Retinal pigment epithelial cell (primary cell): ENCODE measurements around the gene FOXB1.

Experiments
- DNase-seq: peaks from one replicate; pipeline ENCODE4 v3.0.0-alpha.2; 2010; ENCODE audit warnings: low read depth
- H3K4me3 ChIP-seq: 2 replicates; pipeline ENCODE4 v1.5.1; 2011; ENCODE audit warnings: mild to moderate bottlenecking, low read length, control low read depth, moderate library complexity
- TF ChIP-seq, protein P1 (sequence below): conservative IDR thresholded peaks from 2 replicates; pipeline ENCODE4 v1.5.1; 2011; ENCODE audit warnings: low read depth, low read length, control low read depth, inconsistent platforms

Gene FOXB1

DNA sequence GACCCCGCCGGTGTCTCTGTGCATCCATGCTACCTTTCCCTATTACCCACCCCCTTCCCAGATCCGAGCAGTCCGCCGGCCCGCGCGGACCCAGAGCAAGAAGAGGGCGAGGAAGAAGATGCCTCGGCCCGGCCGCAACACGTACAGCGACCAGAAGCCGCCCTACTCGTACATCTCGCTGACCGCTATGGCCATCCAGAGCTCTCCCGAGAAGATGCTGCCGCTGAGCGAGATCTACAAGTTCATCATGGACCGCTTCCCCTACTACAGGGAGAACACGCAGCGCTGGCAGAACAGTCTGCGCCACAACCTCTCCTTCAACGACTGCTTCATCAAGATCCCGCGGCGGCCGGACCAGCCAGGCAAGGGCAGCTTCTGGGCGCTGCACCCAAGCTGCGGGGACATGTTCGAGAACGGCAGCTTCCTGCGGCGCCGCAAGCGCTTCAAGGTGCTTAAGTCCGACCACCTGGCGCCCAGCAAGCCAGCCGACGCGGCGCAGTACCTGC is 788 bp downstream of the FOXB1 start:
- no peak for DNase-seq
- TF ChIP-seq, protein P1, sequence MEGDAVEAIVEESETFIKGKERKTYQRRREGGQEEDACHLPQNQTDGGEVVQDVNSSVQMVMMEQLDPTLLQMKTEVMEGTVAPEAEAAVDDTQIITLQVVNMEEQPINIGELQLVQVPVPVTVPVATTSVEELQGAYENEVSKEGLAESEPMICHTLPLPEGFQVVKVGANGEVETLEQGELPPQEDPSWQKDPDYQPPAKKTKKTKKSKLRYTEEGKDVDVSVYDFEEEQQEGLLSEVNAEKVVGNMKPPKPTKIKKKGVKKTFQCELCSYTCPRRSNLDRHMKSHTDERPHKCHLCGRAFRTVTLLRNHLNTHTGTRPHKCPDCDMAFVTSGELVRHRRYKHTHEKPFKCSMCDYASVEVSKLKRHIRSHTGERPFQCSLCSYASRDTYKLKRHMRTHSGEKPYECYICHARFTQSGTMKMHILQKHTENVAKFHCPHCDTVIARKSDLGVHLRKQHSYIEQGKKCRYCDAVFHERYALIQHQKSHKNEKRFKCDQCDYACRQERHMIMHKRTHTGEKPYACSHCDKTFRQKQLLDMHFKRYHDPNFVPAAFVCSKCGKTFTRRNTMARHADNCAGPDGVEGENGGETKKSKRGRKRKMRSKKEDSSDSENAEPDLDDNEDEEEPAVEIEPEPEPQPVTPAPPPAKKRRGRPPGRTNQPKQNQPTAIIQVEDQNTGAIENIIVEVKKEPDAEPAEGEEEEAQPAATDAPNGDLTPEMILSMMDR = no peak
- no peak overlapping the region for H3K4me3 ChIP-seq

DNA sequence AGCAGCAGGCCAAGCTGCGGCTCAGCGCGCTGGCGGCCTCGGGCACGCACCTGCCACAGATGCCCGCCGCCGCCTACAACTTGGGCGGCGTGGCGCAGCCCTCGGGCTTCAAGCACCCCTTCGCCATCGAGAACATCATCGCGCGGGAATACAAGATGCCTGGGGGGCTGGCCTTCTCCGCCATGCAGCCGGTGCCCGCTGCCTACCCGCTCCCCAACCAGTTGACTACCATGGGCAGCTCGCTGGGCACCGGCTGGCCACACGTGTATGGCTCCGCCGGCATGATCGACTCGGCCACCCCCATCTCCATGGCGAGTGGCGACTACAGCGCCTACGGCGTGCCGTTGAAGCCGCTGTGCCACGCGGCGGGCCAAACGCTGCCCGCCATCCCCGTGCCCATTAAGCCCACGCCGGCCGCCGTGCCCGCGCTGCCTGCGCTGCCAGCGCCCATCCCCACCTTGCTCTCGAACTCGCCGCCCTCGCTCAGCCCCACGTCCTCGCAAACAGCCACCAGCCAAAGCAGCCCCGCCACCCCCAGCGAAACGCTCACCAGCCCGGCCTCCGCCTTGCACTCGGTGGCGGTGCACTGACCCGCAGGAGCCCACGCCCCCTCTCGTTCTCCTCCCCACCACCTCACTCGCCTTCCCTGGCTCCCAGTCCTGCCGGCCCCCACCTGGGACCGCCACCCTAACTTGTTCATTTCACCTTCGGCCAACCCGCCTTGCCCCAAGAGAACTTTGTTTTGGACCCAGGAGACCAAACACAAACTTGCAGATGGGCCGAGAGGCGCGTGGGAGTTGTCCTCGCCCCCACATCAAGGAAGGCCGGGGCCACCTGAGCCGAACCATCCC is 1.5 kb downstream of the FOXB1 start:
- H3K4me3 ChIP-seq = no peak overlapping the region
- DNase-seq = no peak
- TF ChIP-seq, protein P1 = no peak

- TF ChIP-seq, protein P1 = no peak
- H3K4me3 ChIP-seq = peak overlapping the region; percentile 25
- no peak for DNase-seq
Measured at GRCh38 chr15:60006203-60006862, 2.2 kb downstream of the FOXB1 start.

DNA sequence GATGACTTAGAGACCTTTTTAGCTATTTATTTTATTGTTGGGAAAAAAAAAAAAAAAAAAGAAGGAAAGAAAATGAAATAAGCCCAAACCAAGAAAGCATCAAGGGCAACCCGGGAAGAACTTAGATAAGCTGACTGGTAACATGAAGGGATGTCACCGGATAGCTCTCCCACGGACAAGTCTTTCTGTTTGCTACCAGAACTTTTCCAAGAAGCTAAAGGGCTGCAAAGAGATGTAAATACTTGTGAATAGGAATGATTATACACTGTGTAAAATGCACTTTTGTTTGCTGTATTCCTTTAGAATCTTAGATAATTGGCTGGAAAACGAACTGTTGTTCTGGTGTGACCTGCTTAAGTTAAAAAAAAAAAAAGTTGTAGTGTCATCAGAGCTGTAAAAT is 2.8 kb downstream of the FOXB1 start:
- DNase-seq = no peak
- TF ChIP-seq, protein P1 = no peak
- H3K4me3 ChIP-seq = no peak overlapping the region

- no peak for DNase-seq
- TF ChIP-seq, protein P1 = no peak
- no peak overlapping the region for H3K4me3 ChIP-seq
Measured at GRCh38 chr15:60009124-60009960, 5.2 kb downstream of the FOXB1 start.

DNA sequence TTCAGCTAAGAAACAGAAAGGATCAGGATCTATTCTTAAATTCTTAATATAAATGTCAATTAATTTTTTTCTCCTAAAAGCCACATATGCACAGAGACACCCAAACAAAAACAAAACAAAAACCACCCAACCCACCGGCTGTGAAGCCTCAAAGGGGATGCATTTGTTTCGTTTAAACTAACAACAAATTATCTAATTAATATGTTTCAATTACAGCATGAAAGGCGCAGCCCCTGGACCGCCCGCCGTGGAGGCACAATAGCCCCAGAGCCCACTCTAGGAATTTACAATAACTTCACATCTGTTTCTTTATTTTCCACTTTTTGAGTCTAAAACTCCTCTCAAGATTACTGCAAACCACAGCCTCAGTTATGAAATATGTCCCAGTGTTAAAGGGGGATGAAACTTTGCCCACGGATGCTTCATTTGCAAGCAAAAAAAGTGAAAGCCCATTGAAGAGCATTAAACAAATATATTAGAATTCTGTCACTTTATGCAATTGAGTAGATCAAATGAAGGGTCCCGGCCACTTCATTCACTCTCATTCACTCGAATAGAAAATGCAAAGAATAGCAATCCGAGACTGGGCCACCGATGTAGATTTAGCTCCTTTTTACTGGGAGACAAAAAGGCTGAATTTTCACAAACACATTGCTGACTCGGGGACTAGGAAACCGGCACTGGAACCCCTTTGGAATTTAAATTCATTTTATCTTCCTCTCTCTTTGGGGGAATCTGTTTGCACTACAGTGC is 6.0 kb downstream of the FOXB1 start:
- no peak for DNase-seq
- TF ChIP-seq, protein P1 = no peak
- no peak overlapping the region for H3K4me3 ChIP-seq
